ENCODE results near the gene XIRP1.

XIRP1 gene

GRCh38 chr3:39137991-39138803 lies 54.2 kb downstream of the XIRP1 start:
- no peak for TF ChIP-seq ZFX (IDR thresholded peaks at IDR 0.05)
- no peak for TF ChIP-seq CTCF (conservative IDR thresholded peaks at IDR 0.05)
- no peak overlapping the region for H3K27ac ChIP-seq

- no peak overlapping the region for H3K27ac ChIP-seq
- TF ChIP-seq CTCF (conservative IDR thresholded peaks at IDR 0.05) (no peak), ZFX (IDR thresholded peaks at IDR 0.05) (no peak)
Measured at GRCh38 chr3:39137435-39137936, 54.9 kb downstream of the XIRP1 start.

GRCh38 chr3:39136533-39137434 lies 55.6 kb downstream of the XIRP1 start:
- TF ChIP-seq CTCF (conservative IDR thresholded peaks at IDR 0.05) (no peak), ZFX (IDR thresholded peaks at IDR 0.05) (no peak)
- H3K27ac ChIP-seq, result no peak overlapping the region

- TF ChIP-seq ZFX (IDR thresholded peaks at IDR 0.05) (no peak), CTCF (conservative IDR thresholded peaks at IDR 0.05) (no peak)
- no peak overlapping the region for H3K27ac ChIP-seq
Measured at GRCh38 chr3:39135170-39135805, 57.1 kb downstream of the XIRP1 start.

- H3K27ac ChIP-seq, result no peak overlapping the region
- no peak for TF ChIP-seq ZFX (IDR thresholded peaks at IDR 0.05)
- TF ChIP-seq CTCF (conservative IDR thresholded peaks at IDR 0.05), result no peak
Measured at GRCh38 chr3:39134305-39134704, 58.1 kb downstream of the XIRP1 start.

- no peak overlapping the region for H3K27ac ChIP-seq
- TF ChIP-seq CTCF (conservative IDR thresholded peaks at IDR 0.05) (no peak), ZFX (IDR thresholded peaks at IDR 0.05) (no peak)
Measured at GRCh38 chr3:39133822-39134221, 58.6 kb downstream of the XIRP1 start.
